ENCODE data around the gene SDR42E1. TPM values are rescaled to one million over a fixed set of nuclear protein-coding genes. Genes with fewer than 3 reads are reported as not detected.

SDR42E1 gene
- total RNA-seq, 2 experiments from 2014 or later, result under 0.01 to 0.65 TPM

- no peaks in the 10 kb centered on the region for H3K9me2 ChIP-seq (ENCODE audit: insufficient read depth, low read length)
- H3K4me1 ChIP-seq (ENCODE audit: insufficient read depth, low read length, poor library complexity, severe bottlenecking), result no peaks in the 10 kb centered on the region
- no peak overlapping the region for H2AFZ ChIP-seq (ENCODE audit: low read length)
- H3K27ac ChIP-seq (ENCODE audit: low read depth, low read length, poor library complexity, severe bottlenecking), result no peak overlapping the region
- H3K36me3 ChIP-seq (ENCODE audit: insufficient read depth, low read length), result peaks cover 100% of the 10 kb centered on the region
- intact Hi-C loops (cut with micrococcal nuclease; ENCODE audit: unreplicated experiment), result no loop called here
- no peak overlapping the region for H3K4me3 ChIP-seq (ENCODE audit: low read depth, low read length, poor library complexity, severe bottlenecking)
- no peak overlapping the region for H3K4me2 ChIP-seq (ENCODE audit: low read length)
- no TSS peak for BruUV-seq (replicated peaks)
- H4K20me1 ChIP-seq (ENCODE audit: insufficient read depth, low read length), result no peaks in the 10 kb centered on the region
- no peak for TF ChIP-seq CTCF (conservative IDR thresholded peaks at IDR 0.05; ENCODE audit: low read length)
- TF ChIP-seq EZH2phosphoT487 (IDR thresholded peaks at IDR 0.05; ENCODE audit: borderline replicate concordance, low read depth, low read length), result no peak
- H3K79me2 ChIP-seq (ENCODE audit: insufficient read depth, low read depth, low read length), result no peaks in the 10 kb centered on the region
- POLR2A ChIA-PET, result interaction anchor here (0.6 kb wide), 1 partner anchor 114 kb away, joined by 3 read pairs; no protein-coding TSS in a partner anchor
- H3K9me3 ChIP-seq (ENCODE audit: low read length), result no peaks in the 10 kb centered on the region
- CTCF ChIA-PET (ENCODE audit: unreplicated experiment), result no interaction called here
- no peak for DNase-seq (ENCODE audit: low spot score)
Measured at GRCh38 chr16:81942007-81942601, 69.2 kb downstream of the SDR42E1 start.

- BruUV-seq (replicated peaks), result no TSS peak
- TF ChIP-seq CTCF (conservative IDR thresholded peaks at IDR 0.05; ENCODE audit: low read length), result peak; percentile 65
- TF ChIP-seq EZH2phosphoT487 (IDR thresholded peaks at IDR 0.05; ENCODE audit: borderline replicate concordance, low read depth, low read length), result no peak
Measured at GRCh38 chr16:81940781-81941560, 70.3 kb downstream of the SDR42E1 start.

More at GRCh38 chr16:81940781-81941560, 70.3 kb downstream of the SDR42E1 start:
- Histone ChIP-seq H3K4me2 (ENCODE audit: low read length) (no peak overlapping the region), H3K79me2 (ENCODE audit: insufficient read depth, low read depth, low read length) (no peaks in the 10 kb centered on the region), H3K9me2 (ENCODE audit: insufficient read depth, low read length) (no peaks in the 10 kb centered on the region), H3K36me3 (ENCODE audit: insufficient read depth, low read length) (peaks cover 100% of the 10 kb centered on the region), H3K9me3 (ENCODE audit: low read length) (no peaks in the 10 kb centered on the region), H2AFZ (ENCODE audit: low read length) (no peak overlapping the region), H3K4me1 (ENCODE audit: insufficient read depth, low read length, poor library complexity, severe bottlenecking) (no peaks in the 10 kb centered on the region), H3K27ac (ENCODE audit: low read depth, low read length, poor library complexity, severe bottlenecking) (no peak overlapping the region), H3K4me3 (ENCODE audit: low read depth, low read length, poor library complexity, severe bottlenecking) (no peak overlapping the region), H4K20me1 (ENCODE audit: insufficient read depth, low read length) (no peaks in the 10 kb centered on the region)
- CTCF ChIA-PET (ENCODE audit: unreplicated experiment), result no interaction called here
- no peak for DNase-seq (ENCODE audit: low spot score)
- intact Hi-C loops (cut with micrococcal nuclease; ENCODE audit: unreplicated experiment), result no loop called here
- POLR2A ChIA-PET, result interaction anchor here (0.7 kb wide), 1 partner anchor 11 kb away, joined by 3 read pairs; no protein-coding TSS in a partner anchor

Data from OCI-LY7 (cell line).